ENCODE data around the gene FAAH.

FAAH gene

DNA sequence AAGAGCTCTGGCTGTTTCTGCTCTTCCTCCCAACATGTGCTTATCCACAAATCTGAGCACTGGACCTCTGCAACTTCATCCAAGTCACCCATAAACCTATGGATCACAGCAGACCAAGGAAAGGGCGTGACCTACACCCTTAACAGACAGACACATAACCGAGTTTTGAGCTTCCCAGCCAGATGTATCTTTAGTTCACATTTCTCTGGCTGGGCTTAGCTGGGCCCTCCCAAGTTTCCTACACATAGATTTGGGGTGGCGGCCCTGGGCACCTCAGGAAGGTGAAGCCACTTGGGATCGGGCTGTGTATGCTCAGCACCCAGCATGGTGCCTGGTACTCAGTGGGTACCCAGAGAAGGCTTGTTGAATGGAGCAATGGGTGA lies 26.4 kb downstream of the FAAH start:
- DNase-seq (ENCODE audit: low read depth), result no peak
- TF ChIP-seq, protein P1, sequence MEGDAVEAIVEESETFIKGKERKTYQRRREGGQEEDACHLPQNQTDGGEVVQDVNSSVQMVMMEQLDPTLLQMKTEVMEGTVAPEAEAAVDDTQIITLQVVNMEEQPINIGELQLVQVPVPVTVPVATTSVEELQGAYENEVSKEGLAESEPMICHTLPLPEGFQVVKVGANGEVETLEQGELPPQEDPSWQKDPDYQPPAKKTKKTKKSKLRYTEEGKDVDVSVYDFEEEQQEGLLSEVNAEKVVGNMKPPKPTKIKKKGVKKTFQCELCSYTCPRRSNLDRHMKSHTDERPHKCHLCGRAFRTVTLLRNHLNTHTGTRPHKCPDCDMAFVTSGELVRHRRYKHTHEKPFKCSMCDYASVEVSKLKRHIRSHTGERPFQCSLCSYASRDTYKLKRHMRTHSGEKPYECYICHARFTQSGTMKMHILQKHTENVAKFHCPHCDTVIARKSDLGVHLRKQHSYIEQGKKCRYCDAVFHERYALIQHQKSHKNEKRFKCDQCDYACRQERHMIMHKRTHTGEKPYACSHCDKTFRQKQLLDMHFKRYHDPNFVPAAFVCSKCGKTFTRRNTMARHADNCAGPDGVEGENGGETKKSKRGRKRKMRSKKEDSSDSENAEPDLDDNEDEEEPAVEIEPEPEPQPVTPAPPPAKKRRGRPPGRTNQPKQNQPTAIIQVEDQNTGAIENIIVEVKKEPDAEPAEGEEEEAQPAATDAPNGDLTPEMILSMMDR (IDR thresholded peaks at IDR 0.05; ENCODE audit: control insufficient read depth, extremely low read depth, insufficient read depth), result no peak

DNA sequence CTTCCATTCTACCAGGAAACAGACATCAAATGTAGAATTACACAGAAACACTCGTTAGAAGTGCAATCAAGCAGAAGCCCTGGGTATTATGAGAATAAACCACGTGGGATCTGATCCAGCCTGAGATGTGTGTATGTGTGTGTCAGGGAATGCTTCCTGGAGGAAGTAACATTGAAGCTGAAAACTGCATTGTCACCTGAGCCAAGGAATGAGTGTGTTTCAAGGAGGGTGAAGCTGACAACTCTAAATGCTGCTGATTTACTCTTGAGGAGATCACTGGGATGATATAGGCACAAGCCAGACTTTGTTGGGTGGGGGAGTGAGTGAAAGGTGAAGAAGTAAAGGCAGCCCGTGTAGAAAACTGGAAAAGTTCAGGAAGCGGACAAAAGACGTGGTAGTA lies 27.6 kb downstream of the FAAH start:
- no peak overlapping the region for H3K4me3 ChIP-seq (ENCODE audit: low read depth, low read length)
- no peak for DNase-seq (ENCODE audit: low read depth)
- TF ChIP-seq, protein P1 (IDR thresholded peaks at IDR 0.05; ENCODE audit: control insufficient read depth, extremely low read depth, insufficient read depth), result no peak

More for the DNA sequence above, 26.4 kb downstream of the FAAH start:
- no peak overlapping the region for H3K4me3 ChIP-seq (ENCODE audit: low read depth, low read length)

DNA sequence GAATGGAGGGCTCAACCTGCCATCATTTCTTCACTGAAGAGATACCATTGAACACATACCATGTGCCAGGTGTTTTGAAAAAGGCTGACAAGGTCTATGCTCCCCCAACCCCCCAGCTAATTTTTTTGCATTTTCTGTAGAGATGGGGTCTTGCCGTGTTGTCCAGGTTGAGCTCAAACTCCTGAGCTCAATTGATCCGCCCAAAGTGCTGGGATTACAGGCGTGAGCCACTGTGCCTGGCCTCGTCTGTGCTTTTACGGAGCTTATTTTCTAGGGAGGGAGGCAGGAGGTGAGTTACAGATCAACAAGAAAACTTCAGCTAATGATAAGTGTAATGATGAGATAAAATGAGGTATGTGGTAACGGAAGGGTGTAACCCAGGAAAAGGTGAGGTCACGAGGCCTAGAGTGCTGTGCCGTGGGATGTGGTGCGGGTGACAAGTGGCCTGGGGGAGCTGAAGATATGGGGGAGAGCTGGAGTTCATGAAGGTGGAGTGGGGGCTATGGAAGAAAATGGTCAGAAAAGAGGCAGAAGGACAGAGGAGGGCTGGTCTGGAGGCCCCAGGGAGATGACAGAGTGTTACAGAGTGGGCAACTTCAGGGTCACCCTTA lies 28.2 kb downstream of the FAAH start:
- H3K4me3 ChIP-seq (ENCODE audit: low read depth, low read length), result no peak overlapping the region
- no peak for DNase-seq (ENCODE audit: low read depth)
- TF ChIP-seq, protein P1 (IDR thresholded peaks at IDR 0.05; ENCODE audit: control insufficient read depth, extremely low read depth, insufficient read depth), result no peak

DNA sequence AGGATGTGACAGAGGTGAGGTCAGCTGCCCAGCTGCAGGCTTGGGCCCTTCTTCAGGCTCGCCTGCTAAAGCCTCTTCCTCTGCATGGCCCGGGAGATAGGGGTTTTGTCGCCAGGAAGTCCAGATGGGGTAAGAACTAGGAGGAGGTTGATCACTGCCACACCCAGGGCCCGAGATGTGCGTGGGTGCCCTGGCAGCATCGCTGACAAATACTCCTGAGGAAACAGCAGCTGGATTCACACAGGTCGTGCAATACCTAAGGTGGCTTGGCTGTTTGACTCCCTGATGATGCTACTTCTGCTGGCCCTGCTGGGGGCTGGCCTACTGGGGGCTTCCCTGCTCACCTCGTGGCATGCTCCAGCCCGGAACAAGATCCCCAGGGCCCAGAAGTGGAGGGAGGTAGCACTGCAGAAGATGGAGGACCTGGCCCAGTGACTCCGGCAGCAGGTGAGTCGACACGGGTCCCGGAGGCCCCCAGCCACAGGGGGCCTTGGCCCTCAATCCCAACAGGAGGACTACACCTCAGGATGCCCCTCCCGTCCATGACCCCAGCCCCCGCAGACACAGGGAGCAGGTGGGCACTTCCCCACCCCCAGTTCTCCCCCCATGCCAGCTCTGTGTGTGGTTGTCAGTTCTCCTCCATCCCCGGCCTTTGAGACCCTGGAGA lies 29.6 kb downstream of the FAAH start:
- no peak overlapping the region for H3K4me3 ChIP-seq (ENCODE audit: low read depth, low read length)
- no peak for DNase-seq (ENCODE audit: low read depth)
- TF ChIP-seq, protein P1 (IDR thresholded peaks at IDR 0.05; ENCODE audit: control insufficient read depth, extremely low read depth, insufficient read depth), result no peak

DNA sequence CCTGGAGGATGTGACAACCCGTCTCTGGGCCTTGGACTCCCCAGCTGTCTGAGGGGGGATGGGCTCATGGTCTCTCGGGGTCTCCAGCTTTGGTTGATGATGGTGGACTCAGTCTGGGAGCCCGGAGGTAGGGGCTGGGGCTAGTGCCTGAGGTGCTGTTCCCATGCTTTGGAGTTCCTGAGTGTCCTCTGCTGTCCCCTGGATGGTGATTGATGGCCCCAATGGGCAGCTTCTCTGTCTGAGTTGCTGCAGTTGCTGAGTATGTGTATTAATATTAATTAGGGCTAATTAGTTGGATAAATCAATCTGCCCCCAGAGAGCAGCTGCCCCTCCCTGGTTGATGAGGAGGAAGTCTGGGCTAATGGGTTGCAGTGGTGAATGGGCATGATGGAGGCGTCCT lies 30.6 kb downstream of the FAAH start:
- H3K4me3 ChIP-seq (ENCODE audit: low read depth, low read length), result no peak overlapping the region
- TF ChIP-seq, protein P1 (IDR thresholded peaks at IDR 0.05; ENCODE audit: control insufficient read depth, extremely low read depth, insufficient read depth), result no peak
- no peak for DNase-seq (ENCODE audit: low read depth)

DNA sequence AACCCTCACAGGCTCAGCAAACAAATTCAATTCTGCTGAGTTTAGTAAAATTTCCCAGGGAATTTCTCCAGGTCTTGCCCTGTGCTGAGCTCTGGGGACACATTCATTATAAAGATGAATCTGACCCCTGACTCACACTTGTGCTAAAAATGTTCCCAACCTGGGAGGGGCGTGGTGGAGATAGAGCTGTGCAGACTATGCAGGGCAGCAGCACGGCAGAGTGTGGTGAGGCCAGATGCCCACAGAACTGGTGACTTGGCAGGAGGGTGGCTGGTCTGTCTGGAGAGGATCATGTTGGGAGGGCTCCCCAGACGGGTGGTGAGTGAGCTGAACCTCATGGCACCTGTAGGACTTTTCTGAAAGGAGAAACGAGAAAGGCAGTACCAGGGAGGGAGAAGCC lies 31.6 kb downstream of the FAAH start:
- TF ChIP-seq, protein P1 (IDR thresholded peaks at IDR 0.05; ENCODE audit: control insufficient read depth, extremely low read depth, insufficient read depth), result no peak
- H3K4me3 ChIP-seq (ENCODE audit: low read depth, low read length), result no peak overlapping the region
- no peak for DNase-seq (ENCODE audit: low read depth)

DNA sequence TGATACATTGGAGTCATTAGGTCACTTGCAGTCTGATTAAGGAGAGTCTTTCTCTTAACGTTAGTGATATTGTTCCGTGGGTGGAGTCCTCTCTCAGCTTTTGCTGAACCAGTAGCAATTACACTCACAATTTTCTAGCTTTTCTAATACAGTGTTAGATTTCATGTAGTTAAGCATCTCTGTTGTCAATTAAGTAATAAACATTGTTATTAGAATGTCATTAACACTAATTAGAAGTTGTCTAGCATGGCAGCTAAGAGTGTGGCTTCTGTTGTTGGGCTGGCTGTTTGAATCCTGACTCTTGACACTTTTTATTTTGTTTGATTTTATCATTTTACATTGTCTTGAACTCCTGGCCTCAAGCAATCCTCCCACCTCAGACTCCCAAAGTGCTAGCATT lies 33.4 kb downstream of the FAAH start:
- no peak for DNase-seq (ENCODE audit: low read depth)
- no peak overlapping the region for H3K4me3 ChIP-seq (ENCODE audit: low read depth, low read length)
- TF ChIP-seq, protein P1 (IDR thresholded peaks at IDR 0.05; ENCODE audit: control insufficient read depth, extremely low read depth, insufficient read depth), result no peak
